ENCODE measurements around the gene FHOD1.

Gene FHOD1

DNA sequence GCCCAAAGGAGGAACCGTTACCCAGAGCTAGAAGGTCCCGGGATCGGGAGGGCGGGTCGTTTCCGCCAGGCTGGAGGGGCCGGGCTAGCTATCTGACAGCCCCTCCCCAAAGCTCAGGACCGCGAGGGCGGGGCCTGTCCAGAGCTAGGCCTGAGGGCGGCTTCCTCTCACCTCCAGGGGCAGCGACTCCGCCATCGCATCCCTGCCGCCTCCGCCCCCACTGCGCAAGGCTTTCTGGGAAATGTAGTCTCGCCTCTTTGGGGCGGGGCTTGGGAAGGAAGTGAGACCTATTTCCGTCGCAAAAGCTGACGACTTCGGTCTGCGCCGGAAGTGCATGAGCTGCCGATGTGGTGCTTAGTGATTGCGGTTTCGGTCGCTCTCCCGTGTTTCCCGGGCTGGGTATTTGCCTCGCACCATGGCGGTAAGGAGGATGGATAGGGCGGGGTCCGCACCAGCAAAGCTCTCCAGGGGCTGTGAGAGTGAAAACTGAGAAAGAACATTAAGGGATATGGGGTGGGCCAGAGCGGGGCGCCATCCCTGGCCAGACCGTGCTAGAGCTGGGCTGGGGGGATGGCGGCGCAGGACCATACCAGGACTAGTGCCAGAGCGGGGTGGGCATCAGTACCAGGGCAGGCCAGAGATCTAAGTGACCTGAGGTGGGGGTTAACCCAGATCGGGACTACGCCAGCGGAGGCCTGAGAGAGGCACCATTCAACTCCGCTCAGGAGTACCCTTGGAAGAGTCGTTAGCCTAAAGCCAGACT, 20.3 kb downstream of the FHOD1 start, which contains the start of gene TMEM208 (continued):
- no peak for TF ChIP-seq ZNF23 (tag by site-specific recombination; IDR thresholded peaks at IDR 0.05; ENCODE audit: borderline replicate concordance)
- no peak; the same call in 1 of the 2 replicates for TF ChIP-seq GFI1B (tag by site-specific recombination; IDR thresholded peaks at IDR 0.05)
- peak; percentile 97 for TF ChIP-seq ZNF76 (tag by site-specific recombination; IDR thresholded peaks at IDR 0.05; ENCODE audit: borderline replicate concordance, low read depth)
- TF ChIP-seq ZNF140 (tag by site-specific recombination; IDR thresholded peaks at IDR 0.05) = no peak
- no peak for TF ChIP-seq GLI4 (tag by site-specific recombination; IDR thresholded peaks at IDR 0.05)
- no peak for TF ChIP-seq ZNF658 (tag by site-specific recombination; IDR thresholded peaks at IDR 0.05)
- TF ChIP-seq KLF9 (tag by site-specific recombination; IDR thresholded peaks at IDR 0.05; ENCODE audit: low read depth) = peak; percentile 88
- TF ChIP-seq ZBTB21 (tag by site-specific recombination; IDR thresholded peaks at IDR 0.05) = peak; percentile 81; the same call in 1 of the 2 replicates
- TF ChIP-seq, protein P1, sequence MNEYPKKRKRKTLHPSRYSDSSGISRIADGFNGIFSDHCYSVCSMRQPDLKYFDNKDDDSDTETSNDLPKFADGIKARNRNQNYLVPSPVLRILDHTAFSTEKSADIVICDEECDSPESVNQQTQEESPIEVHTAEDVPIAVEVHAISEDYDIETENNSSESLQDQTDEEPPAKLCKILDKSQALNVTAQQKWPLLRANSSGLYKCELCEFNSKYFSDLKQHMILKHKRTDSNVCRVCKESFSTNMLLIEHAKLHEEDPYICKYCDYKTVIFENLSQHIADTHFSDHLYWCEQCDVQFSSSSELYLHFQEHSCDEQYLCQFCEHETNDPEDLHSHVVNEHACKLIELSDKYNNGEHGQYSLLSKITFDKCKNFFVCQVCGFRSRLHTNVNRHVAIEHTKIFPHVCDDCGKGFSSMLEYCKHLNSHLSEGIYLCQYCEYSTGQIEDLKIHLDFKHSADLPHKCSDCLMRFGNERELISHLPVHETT (tag by site-specific recombination; IDR thresholded peaks at IDR 0.05) = no peak
- TF ChIP-seq ZNF404 (tag by site-specific recombination; IDR thresholded peaks at IDR 0.05) = no peak
- no peak for TF ChIP-seq ZNF791 (tag by site-specific recombination; IDR thresholded peaks at IDR 0.05)
- TF ChIP-seq ZNF629 (tag by site-specific recombination; IDR thresholded peaks at IDR 0.05) = peak; percentile 81
- TF ChIP-seq, protein P2, sequence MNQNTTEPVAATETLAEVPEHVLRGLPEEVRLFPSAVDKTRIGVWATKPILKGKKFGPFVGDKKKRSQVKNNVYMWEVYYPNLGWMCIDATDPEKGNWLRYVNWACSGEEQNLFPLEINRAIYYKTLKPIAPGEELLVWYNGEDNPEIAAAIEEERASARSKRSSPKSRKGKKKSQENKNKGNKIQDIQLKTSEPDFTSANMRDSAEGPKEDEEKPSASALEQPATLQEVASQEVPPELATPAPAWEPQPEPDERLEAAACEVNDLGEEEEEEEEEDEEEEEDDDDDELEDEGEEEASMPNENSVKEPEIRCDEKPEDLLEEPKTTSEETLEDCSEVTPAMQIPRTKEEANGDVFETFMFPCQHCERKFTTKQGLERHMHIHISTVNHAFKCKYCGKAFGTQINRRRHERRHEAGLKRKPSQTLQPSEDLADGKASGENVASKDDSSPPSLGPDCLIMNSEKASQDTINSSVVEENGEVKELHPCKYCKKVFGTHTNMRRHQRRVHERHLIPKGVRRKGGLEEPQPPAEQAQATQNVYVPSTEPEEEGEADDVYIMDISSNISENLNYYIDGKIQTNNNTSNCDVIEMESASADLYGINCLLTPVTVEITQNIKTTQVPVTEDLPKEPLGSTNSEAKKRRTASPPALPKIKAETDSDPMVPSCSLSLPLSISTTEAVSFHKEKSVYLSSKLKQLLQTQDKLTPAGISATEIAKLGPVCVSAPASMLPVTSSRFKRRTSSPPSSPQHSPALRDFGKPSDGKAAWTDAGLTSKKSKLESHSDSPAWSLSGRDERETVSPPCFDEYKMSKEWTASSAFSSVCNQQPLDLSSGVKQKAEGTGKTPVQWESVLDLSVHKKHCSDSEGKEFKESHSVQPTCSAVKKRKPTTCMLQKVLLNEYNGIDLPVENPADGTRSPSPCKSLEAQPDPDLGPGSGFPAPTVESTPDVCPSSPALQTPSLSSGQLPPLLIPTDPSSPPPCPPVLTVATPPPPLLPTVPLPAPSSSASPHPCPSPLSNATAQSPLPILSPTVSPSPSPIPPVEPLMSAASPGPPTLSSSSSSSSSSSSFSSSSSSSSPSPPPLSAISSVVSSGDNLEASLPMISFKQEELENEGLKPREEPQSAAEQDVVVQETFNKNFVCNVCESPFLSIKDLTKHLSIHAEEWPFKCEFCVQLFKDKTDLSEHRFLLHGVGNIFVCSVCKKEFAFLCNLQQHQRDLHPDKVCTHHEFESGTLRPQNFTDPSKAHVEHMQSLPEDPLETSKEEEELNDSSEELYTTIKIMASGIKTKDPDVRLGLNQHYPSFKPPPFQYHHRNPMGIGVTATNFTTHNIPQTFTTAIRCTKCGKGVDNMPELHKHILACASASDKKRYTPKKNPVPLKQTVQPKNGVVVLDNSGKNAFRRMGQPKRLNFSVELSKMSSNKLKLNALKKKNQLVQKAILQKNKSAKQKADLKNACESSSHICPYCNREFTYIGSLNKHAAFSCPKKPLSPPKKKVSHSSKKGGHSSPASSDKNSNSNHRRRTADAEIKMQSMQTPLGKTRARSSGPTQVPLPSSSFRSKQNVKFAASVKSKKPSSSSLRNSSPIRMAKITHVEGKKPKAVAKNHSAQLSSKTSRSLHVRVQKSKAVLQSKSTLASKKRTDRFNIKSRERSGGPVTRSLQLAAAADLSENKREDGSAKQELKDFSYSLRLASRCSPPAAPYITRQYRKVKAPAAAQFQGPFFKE (tag by site-specific recombination; IDR thresholded peaks at IDR 0.05; ENCODE audit: borderline replicate concordance) = no peak
- no peak for TF ChIP-seq ZFP69B (tag by site-specific recombination; IDR thresholded peaks at IDR 0.05)
- no peak for TF ChIP-seq WT1 (tag by site-specific recombination; IDR thresholded peaks at IDR 0.05)
- peak; percentile 56; the same call in 1 of the 2 replicates for TF ChIP-seq ZNF561 (tag by site-specific recombination; IDR thresholded peaks at IDR 0.05; ENCODE audit: borderline replicate concordance)
- TF ChIP-seq MYNN (tag by site-specific recombination; IDR thresholded peaks at IDR 0.05; ENCODE audit: borderline replicate concordance) = no peak
- no peak for TF ChIP-seq ZNF830 (tag by site-specific recombination; IDR thresholded peaks at IDR 0.05; ENCODE audit: low read depth)
- no peak for TF ChIP-seq ZNF341 (tag by site-specific recombination; IDR thresholded peaks at IDR 0.05; ENCODE audit: low read depth)
- TF ChIP-seq, protein P3, sequence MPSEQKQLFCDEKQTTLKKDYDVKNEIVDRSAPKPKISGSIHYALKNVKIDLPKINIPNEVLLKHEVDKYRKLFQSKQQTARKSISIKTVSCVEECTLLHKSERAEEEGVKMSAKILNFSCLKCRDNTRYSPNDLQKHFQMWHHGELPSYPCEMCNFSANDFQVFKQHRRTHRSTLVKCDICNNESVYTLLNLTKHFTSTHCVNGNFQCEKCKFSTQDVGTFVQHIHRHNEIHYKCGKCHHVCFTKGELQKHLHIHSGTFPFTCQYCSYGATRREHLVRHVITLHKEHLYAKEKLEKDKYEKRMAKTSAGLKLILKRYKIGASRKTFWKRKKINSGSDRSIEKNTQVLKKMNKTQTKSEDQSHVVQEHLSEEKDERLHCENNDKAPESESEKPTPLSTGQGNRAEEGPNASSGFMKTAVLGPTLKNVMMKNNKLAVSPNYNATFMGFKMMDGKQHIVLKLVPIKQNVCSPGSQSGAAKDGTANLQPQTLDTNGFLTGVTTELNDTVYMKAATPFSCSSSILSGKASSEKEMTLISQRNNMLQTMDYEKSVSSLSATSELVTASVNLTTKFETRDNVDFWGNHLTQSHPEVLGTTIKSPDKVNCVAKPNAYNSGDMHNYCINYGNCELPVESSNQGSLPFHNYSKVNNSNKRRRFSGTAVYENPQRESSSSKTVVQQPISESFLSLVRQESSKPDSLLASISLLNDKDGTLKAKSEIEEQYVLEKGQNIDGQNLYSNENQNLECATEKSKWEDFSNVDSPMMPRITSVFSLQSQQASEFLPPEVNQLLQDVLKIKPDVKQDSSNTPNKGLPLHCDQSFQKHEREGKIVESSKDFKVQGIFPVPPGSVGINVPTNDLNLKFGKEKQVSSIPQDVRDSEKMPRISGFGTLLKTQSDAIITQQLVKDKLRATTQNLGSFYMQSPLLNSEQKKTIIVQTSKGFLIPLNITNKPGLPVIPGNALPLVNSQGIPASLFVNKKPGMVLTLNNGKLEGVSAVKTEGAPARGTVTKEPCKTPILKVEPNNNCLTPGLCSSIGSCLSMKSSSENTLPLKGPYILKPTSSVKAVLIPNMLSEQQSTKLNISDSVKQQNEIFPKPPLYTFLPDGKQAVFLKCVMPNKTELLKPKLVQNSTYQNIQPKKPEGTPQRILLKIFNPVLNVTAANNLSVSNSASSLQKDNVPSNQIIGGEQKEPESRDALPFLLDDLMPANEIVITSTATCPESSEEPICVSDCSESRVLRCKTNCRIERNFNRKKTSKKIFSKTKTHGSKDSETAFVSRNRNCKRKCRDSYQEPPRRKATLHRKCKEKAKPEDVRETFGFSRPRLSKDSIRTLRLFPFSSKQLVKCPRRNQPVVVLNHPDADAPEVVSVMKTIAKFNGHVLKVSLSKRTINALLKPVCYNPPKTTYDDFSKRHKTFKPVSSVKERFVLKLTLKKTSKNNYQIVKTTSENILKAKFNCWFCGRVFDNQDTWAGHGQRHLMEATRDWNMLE (tag by site-specific recombination; conservative IDR thresholded peaks at IDR 0.05; ENCODE audit: low read depth) = peak; percentile 87
- TF ChIP-seq, protein P4, sequence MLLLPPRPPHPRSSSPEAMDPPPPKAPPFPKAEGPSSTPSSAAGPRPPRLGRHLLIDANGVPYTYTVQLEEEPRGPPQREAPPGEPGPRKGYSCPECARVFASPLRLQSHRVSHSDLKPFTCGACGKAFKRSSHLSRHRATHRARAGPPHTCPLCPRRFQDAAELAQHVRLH (tag by site-specific recombination; IDR thresholded peaks at IDR 0.05) = 0 out of 2 replicates have a peak, but pooled peaks have one; percentile 66
- no peak for TF ChIP-seq ZNF16 (tag by site-specific recombination; IDR thresholded peaks at IDR 0.05; ENCODE audit: low read depth)
- 0 out of 2 replicates have a peak, but pooled peaks have one; percentile 28 for TF ChIP-seq ZNF792 (tag by site-specific recombination; IDR thresholded peaks at IDR 0.05)
- TF ChIP-seq SP2 (tag by site-specific recombination; IDR thresholded peaks at IDR 0.05) = peak; percentile 97

Data from HEK293 (cell line).